Adrenal gland (tissue), 5 donors: ENCODE measurements around the gene IL13RA1.
"Not testable (repeated sequence)": the region's sequence is repeated elsewhere in the genome, so short reads cannot be mapped to it uniquely, and the experiment has no call there.

Experiments used
- POLR2A ChIP-seq, 2 donors: fragments of 450-650 bp; IDR thresholded peaks; one replicate each; pipeline ENCODE4 v1.6.1; 2017; ENCODE audit warnings: antibody characterized with exemption in 2 of 2, mild to moderate bottlenecking in 2 of 2, moderate library complexity in 1 of 2
- TF ChIP-seq, protein P1 (sequence below), 6 experiments: fragments of 450-650 bp in 4 of 6; fragments of 200-600 bp in 2 of 6; sonication (generic) in 1 of 6; IDR thresholded peaks; 1 replicate in 5 of 6; 2 replicates in 1 of 6; pipeline versions ENCODE4 v1.5.1 to v1.8.0; 2016 to 2021; ENCODE audit warnings: antibody characterized with exemption in 6 of 6, mild to moderate bottlenecking in 2 of 6, moderate library complexity in 1 of 6
- donor health status: DM: no; HTN: no; CAD: no.

DNA sequence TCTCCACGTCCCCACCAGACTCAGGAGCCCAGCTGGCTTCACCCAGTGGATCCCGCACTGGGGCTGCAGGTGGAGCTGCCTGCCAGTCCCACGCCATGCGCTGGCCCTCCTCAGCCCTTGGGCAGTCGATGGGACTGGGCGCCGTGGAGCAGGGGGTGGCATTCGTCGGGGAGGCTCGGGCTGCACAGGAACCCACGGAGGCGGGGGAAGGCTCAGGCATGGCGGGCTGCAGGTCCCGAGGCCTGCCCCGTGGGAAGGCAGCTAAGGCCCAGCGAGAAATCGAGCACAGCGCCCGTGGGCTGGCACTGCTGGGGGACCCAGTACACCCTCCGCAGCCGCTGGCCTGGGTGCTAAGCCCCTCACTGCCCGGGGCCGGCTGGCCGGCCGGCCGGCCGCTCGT is 10.6 kb upstream of the IL13RA1 start:
- TF ChIP-seq, protein P1, sequence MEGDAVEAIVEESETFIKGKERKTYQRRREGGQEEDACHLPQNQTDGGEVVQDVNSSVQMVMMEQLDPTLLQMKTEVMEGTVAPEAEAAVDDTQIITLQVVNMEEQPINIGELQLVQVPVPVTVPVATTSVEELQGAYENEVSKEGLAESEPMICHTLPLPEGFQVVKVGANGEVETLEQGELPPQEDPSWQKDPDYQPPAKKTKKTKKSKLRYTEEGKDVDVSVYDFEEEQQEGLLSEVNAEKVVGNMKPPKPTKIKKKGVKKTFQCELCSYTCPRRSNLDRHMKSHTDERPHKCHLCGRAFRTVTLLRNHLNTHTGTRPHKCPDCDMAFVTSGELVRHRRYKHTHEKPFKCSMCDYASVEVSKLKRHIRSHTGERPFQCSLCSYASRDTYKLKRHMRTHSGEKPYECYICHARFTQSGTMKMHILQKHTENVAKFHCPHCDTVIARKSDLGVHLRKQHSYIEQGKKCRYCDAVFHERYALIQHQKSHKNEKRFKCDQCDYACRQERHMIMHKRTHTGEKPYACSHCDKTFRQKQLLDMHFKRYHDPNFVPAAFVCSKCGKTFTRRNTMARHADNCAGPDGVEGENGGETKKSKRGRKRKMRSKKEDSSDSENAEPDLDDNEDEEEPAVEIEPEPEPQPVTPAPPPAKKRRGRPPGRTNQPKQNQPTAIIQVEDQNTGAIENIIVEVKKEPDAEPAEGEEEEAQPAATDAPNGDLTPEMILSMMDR (IDR thresholded peaks at IDR 0.05) = not testable (repeated sequence)
- TF ChIP-seq POLR2A (IDR thresholded peaks at IDR 0.05) = not testable (repeated sequence)
